ENCODE data around the gene THSD7A.

Gene THSD7A

GRCh38 chr7:11831736-11832495 is at the start of gene THSD7A:
Gene THSD7A, minus strand, starts transcription at chr7:11832198. Its CDS starts 252 bp downstream, at chr7:11831946.
- peak within 1 kb of the TSS; percentile 75 for H3K27ac ChIP-seq

GRCh38 chr7:11881680-11882079 is 49.7 kb upstream of the THSD7A start:
- no peak overlapping the region for H3K27ac ChIP-seq
- TF ChIP-seq CTCF (conservative IDR thresholded peaks at IDR 0.05), result no peak

More at GRCh38 chr7:11831736-11832495, at the start of gene THSD7A:
- peak; percentile 65 for TF ChIP-seq CTCF (conservative IDR thresholded peaks at IDR 0.05)

- no peak overlapping the region for H3K27ac ChIP-seq
These were observed 43.6 kb upstream of the THSD7A start for GRCh38 chr7:11875635-11876034.

GRCh38 chr7:11865671-11866070 is 33.7 kb upstream of the THSD7A start:
- no peak for TF ChIP-seq CTCF (conservative IDR thresholded peaks at IDR 0.05)
- no peak overlapping the region for H3K27ac ChIP-seq

More at GRCh38 chr7:11875635-11876034, 43.6 kb upstream of the THSD7A start:
- TF ChIP-seq CTCF (conservative IDR thresholded peaks at IDR 0.05), result no peak

GRCh38 chr7:11858622-11859302 is 26.8 kb upstream of the THSD7A start:
- no peak for TF ChIP-seq CTCF (conservative IDR thresholded peaks at IDR 0.05)
- H3K27ac ChIP-seq, result peak overlapping the region; percentile 52

GRCh38 chr7:11858026-11858425 is 26.0 kb upstream of the THSD7A start:
- TF ChIP-seq CTCF (conservative IDR thresholded peaks at IDR 0.05), result no peak
- peak overlapping the region; percentile 52 for H3K27ac ChIP-seq

- no peak for TF ChIP-seq CTCF (conservative IDR thresholded peaks at IDR 0.05)
- no peak overlapping the region for H3K27ac ChIP-seq
These were observed 16.3 kb upstream of the THSD7A start for GRCh38 chr7:11848251-11848650.

All from VCaP (cell line).